ENCODE results near the gene EIF2B2. TPM values are rescaled to one million over a fixed set of nuclear protein-coding genes. Genes with fewer than 3 reads are reported as not detected.
A peak's percentile ranks its signal among the peaks of the same experiment; 100 is the strongest.

Gene EIF2B2
- polyA plus RNA-seq, 2 donors: 13.3 to 42.9 TPM

DNA sequence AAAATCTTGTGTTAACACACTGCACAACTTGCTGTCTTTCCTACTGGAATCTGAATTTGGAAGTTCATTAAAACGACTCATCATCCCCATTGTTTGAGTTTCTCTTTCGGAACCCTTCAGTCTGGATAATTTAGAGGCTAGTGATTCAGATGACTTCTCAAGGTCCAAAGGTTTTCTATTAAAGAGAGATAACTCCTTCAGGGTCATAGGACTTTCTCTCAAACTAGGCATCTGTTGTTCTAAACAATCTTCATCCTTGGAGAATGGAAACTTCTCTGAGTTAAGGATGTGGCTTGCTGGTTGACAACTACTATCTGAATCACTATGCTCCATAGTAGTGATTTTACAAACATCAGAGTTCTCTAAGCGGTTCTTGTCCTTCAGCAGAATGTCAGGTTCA, 44.2 kb downstream of the EIF2B2 start:
- H3K9me3 ChIP-seq (ENCODE audit: control insufficient read depth in 2 of 2, insufficient read depth in 1 of 2, low read depth in 1 of 2, low read length in 1 of 2): no peaks in the 10 kb centered on the region
- no peak overlapping the region for H3K4me3 ChIP-seq (ENCODE audit: low read depth in 1 of 2, low read length in 2 of 2)
- 85 to 86% methylated on average over 3 of the region's 3 CpGs for WGBS, 2 donors
- H3K4me1 ChIP-seq (ENCODE audit: control insufficient read depth in 2 of 2, insufficient read depth in 2 of 2, low read length in 1 of 2): peaks cover 0 to 2% of the 10 kb centered on the region in 2 donors
- H3K27me3 ChIP-seq (ENCODE audit: control insufficient read depth in 1 of 2, insufficient read depth in 2 of 2, low read length in 2 of 2): no peaks in the 10 kb centered on the region
- peaks cover 0 to 3% of the 10 kb centered on the region in 2 donors for H3K36me3 ChIP-seq (ENCODE audit: control insufficient read depth in 2 of 2, insufficient read depth in 2 of 2, low read length in 1 of 2)
- H3K27ac ChIP-seq (ENCODE audit: low read depth in 2 of 2, low read length in 1 of 2): no peak overlapping the region

DNA sequence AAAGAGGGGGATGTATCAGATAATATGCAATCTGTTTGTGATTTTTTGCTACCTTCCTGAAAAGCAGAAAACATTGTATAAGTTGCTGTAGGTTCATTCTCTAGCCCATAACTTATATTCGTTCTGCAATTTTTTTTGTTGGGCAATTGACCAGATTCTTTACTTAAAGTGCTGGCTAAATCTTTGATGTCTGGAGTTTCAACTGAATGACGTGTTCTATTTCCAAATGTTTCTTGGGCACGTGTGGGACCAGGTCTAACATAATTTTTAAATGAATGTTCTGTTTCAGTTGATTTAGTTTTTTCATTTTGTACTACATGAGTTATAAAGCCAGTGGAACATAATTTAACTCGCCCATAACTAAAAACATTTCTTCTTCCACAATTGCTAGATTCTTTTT, 44.8 kb downstream of the EIF2B2 start:
- H3K27me3 ChIP-seq (ENCODE audit: control insufficient read depth in 1 of 2, insufficient read depth in 2 of 2, low read length in 2 of 2): no peaks in the 10 kb centered on the region
- H3K4me1 ChIP-seq (ENCODE audit: control insufficient read depth in 2 of 2, insufficient read depth in 2 of 2, low read length in 1 of 2): peaks cover 0 to 2% of the 10 kb centered on the region in 2 donors
- H3K27ac ChIP-seq (ENCODE audit: low read depth in 2 of 2, low read length in 1 of 2): no peak overlapping the region
- H3K36me3 ChIP-seq (ENCODE audit: control insufficient read depth in 2 of 2, insufficient read depth in 2 of 2, low read length in 1 of 2): no peaks in the 10 kb centered on the region
- WGBS, 2 donors: 89 to 90% methylated on average over 4 of the region's 4 CpGs
- no peaks in the 10 kb centered on the region for H3K9me3 ChIP-seq (ENCODE audit: control insufficient read depth in 2 of 2, insufficient read depth in 1 of 2, low read depth in 1 of 2, low read length in 1 of 2)
- no peak overlapping the region for H3K4me3 ChIP-seq (ENCODE audit: low read depth in 1 of 2, low read length in 2 of 2)

DNA sequence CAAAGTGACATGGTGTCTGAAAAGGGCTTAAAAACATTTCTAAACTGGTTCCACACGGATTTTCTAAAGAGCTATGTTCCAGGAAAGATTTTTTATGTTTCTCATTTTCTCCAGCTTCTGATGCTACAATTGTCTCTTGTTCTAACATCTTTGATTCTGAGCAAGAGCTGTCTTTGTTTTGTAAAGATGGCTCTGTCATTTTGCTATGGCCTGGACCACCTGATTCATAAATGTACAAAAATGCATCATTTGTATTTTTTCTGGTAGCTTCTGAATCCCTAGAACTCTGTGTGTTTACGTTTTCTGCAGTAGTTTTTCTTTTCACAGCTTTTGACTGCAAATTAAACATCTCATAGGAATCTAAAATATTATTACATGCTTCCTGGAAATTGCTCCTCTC, 45.4 kb downstream of the EIF2B2 start:
- WGBS, 2 donors: 79 to 83% methylated on average over 2 of the region's 2 CpGs
- H3K27ac ChIP-seq (ENCODE audit: low read depth in 2 of 2, low read length in 1 of 2): no peak overlapping the region

DNA sequence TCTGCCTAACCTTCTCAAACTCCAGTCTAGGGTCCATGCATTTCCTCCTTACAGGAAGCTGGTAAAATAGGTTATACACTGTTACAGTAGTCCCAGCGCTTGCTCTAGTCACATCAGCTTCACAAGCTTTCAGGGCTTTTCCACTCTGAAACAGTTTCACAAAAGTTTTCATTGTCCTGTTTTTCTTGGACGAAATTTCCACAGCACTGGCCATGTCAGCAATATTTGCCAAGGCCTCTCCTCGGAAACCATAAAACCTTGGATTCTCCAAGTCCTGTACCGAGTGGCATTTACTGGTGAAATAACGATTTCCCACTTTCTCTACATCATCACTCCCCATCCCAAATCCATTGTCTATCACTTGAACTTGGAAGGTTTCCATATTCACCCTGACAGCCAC, 46.4 kb downstream of the EIF2B2 start:
- H3K27me3 ChIP-seq (ENCODE audit: control insufficient read depth in 1 of 2, insufficient read depth in 2 of 2, low read length in 2 of 2): no peaks in the 10 kb centered on the region
- H3K9me3 ChIP-seq (ENCODE audit: control insufficient read depth in 2 of 2, insufficient read depth in 1 of 2, low read depth in 1 of 2, low read length in 1 of 2): no peaks in the 10 kb centered on the region
- H3K4me3 ChIP-seq (ENCODE audit: low read depth in 1 of 2, low read length in 2 of 2): no peak overlapping the region
- WGBS, 2 donors: 79 to 87% methylated on average over 5 of the region's 5 CpGs
- H3K36me3 ChIP-seq (ENCODE audit: control insufficient read depth in 2 of 2, insufficient read depth in 2 of 2, low read length in 1 of 2): no peaks in the 10 kb centered on the region
- peaks cover 0 to 2% of the 10 kb centered on the region in 2 donors for H3K4me1 ChIP-seq (ENCODE audit: control insufficient read depth in 2 of 2, insufficient read depth in 2 of 2, low read length in 1 of 2)
- H3K27ac ChIP-seq (ENCODE audit: low read depth in 2 of 2, low read length in 1 of 2): peak overlapping the region; percentile 41 to 51

More for the DNA sequence above, 45.4 kb downstream of the EIF2B2 start:
- Histone ChIP-seq H3K4me1 (ENCODE audit: control insufficient read depth in 2 of 2, insufficient read depth in 2 of 2, low read length in 1 of 2) (peaks cover 0 to 2% of the 10 kb centered on the region in 2 donors), H3K36me3 (ENCODE audit: control insufficient read depth in 2 of 2, insufficient read depth in 2 of 2, low read length in 1 of 2) (no peaks in the 10 kb centered on the region), H3K9me3 (ENCODE audit: control insufficient read depth in 2 of 2, insufficient read depth in 1 of 2, low read depth in 1 of 2, low read length in 1 of 2) (no peaks in the 10 kb centered on the region), H3K4me3 (ENCODE audit: low read depth in 1 of 2, low read length in 2 of 2) (no peak overlapping the region), H3K27me3 (ENCODE audit: control insufficient read depth in 1 of 2, insufficient read depth in 2 of 2, low read length in 2 of 2) (no peaks in the 10 kb centered on the region)

DNA sequence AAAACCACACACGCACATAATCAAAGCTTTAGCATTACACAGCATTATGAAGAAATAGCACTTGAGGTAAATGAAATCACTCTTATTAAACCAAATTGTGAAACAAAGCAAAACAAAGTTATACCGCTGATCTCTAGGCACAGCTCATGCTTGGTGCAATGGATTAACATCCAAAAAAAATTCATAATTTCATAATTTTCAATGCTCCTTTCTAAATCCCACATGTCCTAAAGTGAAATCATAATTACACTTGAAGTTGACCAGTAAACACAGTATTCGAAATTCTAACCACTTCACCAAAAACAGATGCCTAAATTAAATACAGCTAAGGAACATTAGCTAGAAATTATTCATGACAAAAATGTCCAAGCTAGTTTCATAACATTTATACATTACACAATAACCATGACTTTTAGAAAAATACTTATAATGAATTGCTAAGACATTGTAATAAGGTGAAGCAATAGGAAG, 47.0 kb downstream of the EIF2B2 start:
- WGBS, 2 donors: 82 to 84% methylated on average over 3 of the region's 3 CpGs
- H3K27me3 ChIP-seq (ENCODE audit: control insufficient read depth in 1 of 2, insufficient read depth in 2 of 2, low read length in 2 of 2): no peaks in the 10 kb centered on the region
- no peaks in the 10 kb centered on the region for H3K9me3 ChIP-seq (ENCODE audit: control insufficient read depth in 2 of 2, insufficient read depth in 1 of 2, low read depth in 1 of 2, low read length in 1 of 2)
- H3K4me3 ChIP-seq (ENCODE audit: low read depth in 1 of 2, low read length in 2 of 2): no peak overlapping the region
- peaks cover 0 to 2% of the 10 kb centered on the region in 2 donors for H3K4me1 ChIP-seq (ENCODE audit: control insufficient read depth in 2 of 2, insufficient read depth in 2 of 2, low read length in 1 of 2)
- no peaks in the 10 kb centered on the region for H3K36me3 ChIP-seq (ENCODE audit: control insufficient read depth in 2 of 2, insufficient read depth in 2 of 2, low read length in 1 of 2)
- H3K27ac ChIP-seq (ENCODE audit: low read depth in 2 of 2, low read length in 1 of 2): peak overlapping the region in 1 of 2 donors; percentile 51

DNA sequence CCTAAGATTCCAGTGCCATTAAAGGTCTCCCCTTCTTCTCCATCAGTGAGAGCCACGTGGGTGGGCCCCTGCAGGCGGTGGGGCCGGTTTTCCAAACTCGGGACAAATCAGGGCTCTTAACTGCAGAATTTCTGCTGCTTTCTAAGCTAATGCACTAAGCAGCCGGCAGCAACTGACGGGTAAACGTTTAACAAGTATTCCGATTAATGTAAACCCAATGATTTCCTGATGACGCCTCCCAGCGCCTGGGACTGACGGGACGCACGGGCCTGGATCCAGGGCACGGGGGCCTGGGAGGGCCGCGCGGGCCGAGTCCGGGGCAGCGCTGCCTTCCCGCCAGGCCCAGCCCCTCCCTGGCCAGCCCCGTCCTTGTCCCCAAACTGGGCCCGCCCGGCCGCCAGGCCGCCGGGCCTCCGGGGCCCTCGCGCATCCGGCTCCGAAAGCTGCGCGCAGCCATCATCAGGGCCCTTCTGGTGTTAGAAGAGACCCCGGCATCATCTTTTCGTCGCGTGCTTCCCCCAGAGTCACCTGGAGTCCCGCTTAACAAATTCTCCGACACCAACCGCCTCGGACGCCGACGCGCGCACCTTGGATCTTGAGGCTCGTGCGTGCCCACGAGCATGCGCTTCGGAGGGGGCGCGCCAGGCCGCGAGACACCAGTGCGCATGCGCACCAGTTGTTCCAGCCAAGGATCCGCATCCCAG, 48.3 kb downstream of the EIF2B2 start, which contains the start of gene MLH3:
MLH3 (minus strand) TSS at position 616 of the 704 bp plus-strand sequence. CDS start 1,812 bp downstream, outside the sequence.
- Histone ChIP-seq H3K9me3 (ENCODE audit: control insufficient read depth in 2 of 2, insufficient read depth in 1 of 2, low read depth in 1 of 2, low read length in 1 of 2) (no peaks in the 10 kb centered on the region), H3K27me3 (ENCODE audit: control insufficient read depth in 1 of 2, insufficient read depth in 2 of 2, low read length in 2 of 2) (no peaks in the 10 kb centered on the region), H3K36me3 (ENCODE audit: control insufficient read depth in 2 of 2, insufficient read depth in 2 of 2, low read length in 1 of 2) (no peaks in the 10 kb centered on the region), H3K4me3 (ENCODE audit: low read depth in 1 of 2, low read length in 2 of 2) (peak within 1 kb of the TSS; percentile 60 to 75), H3K4me1 (ENCODE audit: control insufficient read depth in 2 of 2, insufficient read depth in 2 of 2, low read length in 1 of 2) (peaks cover 0 to 2% of the 10 kb centered on the region in 2 donors), H3K27ac (ENCODE audit: low read depth in 2 of 2, low read length in 1 of 2) (peak within 1 kb of the TSS; percentile 82 to 85)
- 1% methylated on average over 56 to 59 of the region's 59 CpGs for WGBS, 2 donors

DNA sequence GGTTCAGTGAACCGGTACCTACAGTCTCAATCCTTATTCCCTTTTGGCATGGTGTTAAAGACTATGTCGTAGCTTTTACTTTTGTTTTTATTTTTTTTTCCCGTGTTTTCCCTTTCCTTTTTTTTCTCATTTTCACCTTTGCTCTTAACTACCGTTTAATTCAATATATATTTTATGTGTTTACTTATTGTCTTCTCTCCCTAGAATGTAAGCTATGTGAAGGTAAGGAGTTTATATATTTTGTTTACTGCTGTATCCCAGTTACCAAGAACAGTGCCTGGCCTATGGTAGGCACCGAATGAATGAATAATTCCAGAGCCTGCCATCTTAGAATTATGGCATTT, 48.8 kb downstream of the EIF2B2 start:
- H3K27me3 ChIP-seq (ENCODE audit: control insufficient read depth in 1 of 2, insufficient read depth in 2 of 2, low read length in 2 of 2): no peaks in the 10 kb centered on the region
- H3K9me3 ChIP-seq (ENCODE audit: control insufficient read depth in 2 of 2, insufficient read depth in 1 of 2, low read depth in 1 of 2, low read length in 1 of 2): no peaks in the 10 kb centered on the region
- peak overlapping the region; percentile 60 to 75 for H3K4me3 ChIP-seq (ENCODE audit: low read depth in 1 of 2, low read length in 2 of 2)
- H3K4me1 ChIP-seq (ENCODE audit: control insufficient read depth in 2 of 2, insufficient read depth in 2 of 2, low read length in 1 of 2): peaks cover 0 to 2% of the 10 kb centered on the region in 2 donors
- H3K27ac ChIP-seq (ENCODE audit: low read depth in 2 of 2, low read length in 1 of 2): peak overlapping the region; percentile 82 to 85
- 21 to 23% methylated on average over 5 of the region's 5 CpGs for WGBS, 2 donors
- H3K36me3 ChIP-seq (ENCODE audit: control insufficient read depth in 2 of 2, insufficient read depth in 2 of 2, low read length in 1 of 2): no peaks in the 10 kb centered on the region

DNA sequence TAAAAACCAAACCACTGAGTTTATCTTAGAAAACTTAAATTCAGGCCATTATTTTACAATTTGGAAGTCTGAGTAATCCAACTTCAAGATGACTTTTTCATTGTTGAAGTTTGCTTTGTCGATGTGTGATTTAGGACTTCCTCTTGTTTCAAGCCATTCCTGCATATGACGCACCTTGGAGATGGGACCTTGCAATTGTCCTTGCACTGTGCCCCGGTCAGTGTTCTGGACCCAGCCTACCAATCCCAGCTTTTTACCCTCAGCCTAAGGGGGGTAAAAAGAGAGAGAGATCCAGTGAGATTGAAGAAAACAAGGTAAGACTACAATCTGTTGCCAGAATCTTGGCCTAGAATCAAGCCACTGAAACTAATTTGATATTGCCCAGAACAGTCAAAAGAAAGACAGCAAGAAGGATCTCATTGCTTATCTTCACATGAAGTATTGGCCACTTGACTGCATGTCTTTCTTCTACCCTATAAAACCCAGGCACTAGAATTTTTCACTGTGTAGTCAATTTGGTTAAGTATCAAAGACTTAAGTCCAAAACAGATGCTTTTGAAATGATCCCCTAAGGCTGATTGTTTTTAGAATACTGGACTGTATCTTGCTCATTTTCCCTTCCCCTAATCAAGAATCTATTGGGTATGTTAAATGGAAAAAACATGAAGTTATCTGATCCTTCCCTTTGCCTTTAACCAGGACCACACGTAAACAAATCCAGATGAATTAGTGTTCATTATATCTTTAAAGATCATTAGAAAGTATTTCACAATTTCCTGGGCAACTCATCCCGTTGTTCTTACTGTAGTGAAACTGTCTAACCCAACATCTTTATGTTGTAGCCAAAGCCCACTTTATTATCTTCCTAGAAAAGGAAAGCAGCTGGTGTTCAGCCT, 50.9 kb downstream of the EIF2B2 start:
- no peaks in the 10 kb centered on the region for H3K27me3 ChIP-seq (ENCODE audit: control insufficient read depth in 1 of 2, insufficient read depth in 2 of 2, low read length in 2 of 2)
- H3K27ac ChIP-seq (ENCODE audit: low read depth in 2 of 2, low read length in 1 of 2): no peak overlapping the region
- peaks cover 0 to 2% of the 10 kb centered on the region in 2 donors for H3K4me1 ChIP-seq (ENCODE audit: control insufficient read depth in 2 of 2, insufficient read depth in 2 of 2, low read length in 1 of 2)
- H3K9me3 ChIP-seq (ENCODE audit: control insufficient read depth in 2 of 2, insufficient read depth in 1 of 2, low read depth in 1 of 2, low read length in 1 of 2): no peaks in the 10 kb centered on the region
- 56 to 61% methylated on average over 5 of the region's 5 CpGs for WGBS, 2 donors
- no peak overlapping the region for H3K4me3 ChIP-seq (ENCODE audit: low read depth in 1 of 2, low read length in 2 of 2)
- H3K36me3 ChIP-seq (ENCODE audit: control insufficient read depth in 2 of 2, insufficient read depth in 2 of 2, low read length in 1 of 2): no peaks in the 10 kb centered on the region

DNA sequence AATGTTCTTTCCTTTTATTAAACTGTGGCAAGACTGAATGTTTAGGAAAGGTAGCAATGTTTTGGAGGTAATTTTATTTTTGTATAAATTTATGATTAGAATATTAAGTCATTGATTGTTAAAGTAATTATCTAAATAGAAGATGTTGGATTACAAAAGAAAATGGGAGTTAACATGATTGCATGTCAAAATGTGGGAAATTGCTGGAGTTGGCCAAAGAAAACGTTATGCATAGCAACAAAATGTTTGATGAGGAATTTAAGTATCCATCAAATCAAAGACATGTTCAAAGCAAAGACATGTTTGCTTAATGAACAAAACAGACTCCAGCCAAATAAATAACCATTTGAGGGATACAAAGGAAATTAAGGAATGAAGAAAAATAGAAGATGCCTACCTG, 51.7 kb downstream of the EIF2B2 start:
- 36 to 40% methylated on average over 1 of the region's 1 CpG for WGBS, 2 donors

More for the DNA sequence above, 51.7 kb downstream of the EIF2B2 start:
- Histone ChIP-seq H3K4me3 (ENCODE audit: low read depth in 1 of 2, low read length in 2 of 2) (no peak overlapping the region), H3K27me3 (ENCODE audit: control insufficient read depth in 1 of 2, insufficient read depth in 2 of 2, low read length in 2 of 2) (no peaks in the 10 kb centered on the region), H3K27ac (ENCODE audit: low read depth in 2 of 2, low read length in 1 of 2) (no peak overlapping the region), H3K4me1 (ENCODE audit: control insufficient read depth in 2 of 2, insufficient read depth in 2 of 2, low read length in 1 of 2) (peaks cover 0 to under 1% of the 10 kb centered on the region in 2 donors), H3K36me3 (ENCODE audit: control insufficient read depth in 2 of 2, insufficient read depth in 2 of 2, low read length in 1 of 2) (no peaks in the 10 kb centered on the region), H3K9me3 (ENCODE audit: control insufficient read depth in 2 of 2, insufficient read depth in 1 of 2, low read depth in 1 of 2, low read length in 1 of 2) (no peaks in the 10 kb centered on the region)

All from esophagus (tissue), 2 donors.